Erythroblast (primary cell): Measurements from ENCODE around the gene EN2.

Experiments
- GATA1 ChIP-seq: IDR thresholded peaks from 2 replicates; pipeline ENCODE4 v1.6.1; 2011; ENCODE audit warnings: low read depth, mild to moderate bottlenecking, control low read depth, low read length, moderate library complexity
- POLR2A ChIP-seq: IDR thresholded peaks from 2 replicates; pipeline ENCODE4 v1.6.1; 2011; ENCODE audit warnings: mild to moderate bottlenecking, low read length

DNA sequence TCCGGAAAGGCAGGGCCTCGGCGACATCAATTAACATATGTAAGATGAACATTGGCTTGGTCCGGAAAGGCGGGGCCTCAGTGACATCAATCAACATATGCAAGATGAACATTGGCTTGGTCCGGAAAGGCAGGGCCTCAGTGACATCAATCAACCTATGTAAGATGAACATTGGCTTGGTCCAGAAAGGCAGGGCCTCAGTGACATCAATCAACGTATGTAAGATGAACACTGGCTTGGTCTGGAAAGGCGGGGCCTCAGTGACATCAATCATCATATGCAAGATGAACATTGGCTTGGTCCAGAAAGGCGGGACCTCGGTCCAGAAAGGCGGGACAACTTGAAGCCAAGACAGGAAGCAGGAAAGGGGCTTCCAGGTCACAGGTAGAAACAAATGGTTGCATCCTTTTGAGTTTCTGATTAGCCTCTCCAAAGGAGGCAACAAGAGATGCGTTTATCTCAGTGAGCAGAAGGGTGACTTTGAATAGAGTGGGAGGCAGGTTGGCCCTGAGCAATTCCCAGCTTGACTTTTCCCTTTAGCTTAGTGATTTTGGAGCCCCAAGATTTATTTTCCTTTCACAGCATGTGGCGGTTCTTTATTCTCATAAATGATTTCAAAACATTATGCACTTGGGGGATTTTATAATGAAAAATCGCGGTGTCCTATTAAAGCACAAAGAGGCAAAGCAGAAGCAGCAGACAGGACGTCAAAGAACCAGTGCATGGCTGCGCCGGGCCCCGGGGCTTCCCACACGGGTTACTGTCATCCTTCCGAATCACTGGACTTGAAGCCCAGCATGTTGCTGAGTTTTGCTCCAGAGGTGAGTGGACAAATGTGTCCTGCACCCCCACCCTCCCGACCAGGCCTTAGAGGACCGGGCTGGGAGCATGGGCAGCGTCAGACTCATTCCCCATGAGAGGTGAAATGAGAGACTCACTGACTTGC lies 43.1 kb upstream of the EN2 start:
- TF ChIP-seq POLR2A (no peak), GATA1 (no peak)
